OCI-LY7 (cell line): ENCODE measurements around the gene RIN3.

ENCODE experiments used
- EZH2phosphoT487 ChIP-seq: fragments of 200-600 bp; sonication (generic); IDR thresholded peaks from 2 replicates; pipeline ENCODE4 v1.6.1; 2018; ENCODE audit warnings: low read depth, borderline replicate concordance, mild to moderate bottlenecking, mixed run types, antibody characterized with exemption, low read length, moderate library complexity, mixed read lengths
- TF ChIP-seq, protein P1 (sequence below): fragments of 200-600 bp; sonication (generic); conservative IDR thresholded peaks from 2 replicates; pipeline ENCODE4 v1.5.1; 2014; ENCODE audit warnings: mild to moderate bottlenecking, antibody characterized with exemption, low read length, moderate library complexity, mixed read lengths

DNA sequence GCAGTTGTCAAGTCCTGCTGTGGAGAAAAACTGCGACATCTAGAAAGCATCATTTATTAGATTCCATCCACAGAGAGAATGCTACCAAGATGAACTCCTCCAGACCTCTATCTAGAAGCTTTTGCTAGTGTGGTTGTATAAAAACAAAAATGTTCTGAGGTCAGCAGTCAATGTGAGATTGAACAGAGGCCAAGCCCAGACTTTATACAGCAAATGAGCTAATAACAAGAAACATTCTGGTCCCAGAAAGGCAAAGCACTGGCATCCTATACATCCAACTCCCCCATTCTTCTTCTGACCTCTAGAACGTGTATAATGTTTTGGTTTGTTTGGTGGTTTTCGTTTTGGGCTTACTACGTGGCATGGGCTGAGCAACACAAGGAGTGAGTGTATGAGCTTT is 26.7 kb upstream of the RIN3 start:
- TF ChIP-seq, protein P1, sequence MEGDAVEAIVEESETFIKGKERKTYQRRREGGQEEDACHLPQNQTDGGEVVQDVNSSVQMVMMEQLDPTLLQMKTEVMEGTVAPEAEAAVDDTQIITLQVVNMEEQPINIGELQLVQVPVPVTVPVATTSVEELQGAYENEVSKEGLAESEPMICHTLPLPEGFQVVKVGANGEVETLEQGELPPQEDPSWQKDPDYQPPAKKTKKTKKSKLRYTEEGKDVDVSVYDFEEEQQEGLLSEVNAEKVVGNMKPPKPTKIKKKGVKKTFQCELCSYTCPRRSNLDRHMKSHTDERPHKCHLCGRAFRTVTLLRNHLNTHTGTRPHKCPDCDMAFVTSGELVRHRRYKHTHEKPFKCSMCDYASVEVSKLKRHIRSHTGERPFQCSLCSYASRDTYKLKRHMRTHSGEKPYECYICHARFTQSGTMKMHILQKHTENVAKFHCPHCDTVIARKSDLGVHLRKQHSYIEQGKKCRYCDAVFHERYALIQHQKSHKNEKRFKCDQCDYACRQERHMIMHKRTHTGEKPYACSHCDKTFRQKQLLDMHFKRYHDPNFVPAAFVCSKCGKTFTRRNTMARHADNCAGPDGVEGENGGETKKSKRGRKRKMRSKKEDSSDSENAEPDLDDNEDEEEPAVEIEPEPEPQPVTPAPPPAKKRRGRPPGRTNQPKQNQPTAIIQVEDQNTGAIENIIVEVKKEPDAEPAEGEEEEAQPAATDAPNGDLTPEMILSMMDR = no peak
- no peak for TF ChIP-seq EZH2phosphoT487
